Ureter (tissue), 1 donor: Measurements from ENCODE around the gene TRPV5. TPM values are rescaled to one million over a fixed set of nuclear protein-coding genes. Genes with fewer than 3 reads are reported as not detected.

Experiments
- DNase-seq: peaks from one replicate; pipeline ENCODE4 v3.0.0-alpha.2; 2020; ENCODE audit warnings: low spot score
- total RNA-seq: library from RNA; stranded (reverse); gene quantifications from one replicate; pipeline ENCODE4 v1.2.4, GENCODE V29; 2023
- donor health status: DM: yes; HTN: yes; CAD: no.

The TRPV5 gene
- total RNA-seq, 1 donor from 2014 or later, result not detected

- DNase-seq, result no peak
Measured at GRCh38 chr7:142940966-142941535, 7.5 kb upstream of the TRPV5 start.

GRCh38 chr7:142939226-142939910 lies 5.8 kb upstream of the TRPV5 start, which contains the start of gene LLCFC1:
Gene LLCFC1 (plus strand): TSS chr7:142939484. CDS start chr7:142939622, 138 bp downstream.
- DNase-seq, result no peak

DNA sequence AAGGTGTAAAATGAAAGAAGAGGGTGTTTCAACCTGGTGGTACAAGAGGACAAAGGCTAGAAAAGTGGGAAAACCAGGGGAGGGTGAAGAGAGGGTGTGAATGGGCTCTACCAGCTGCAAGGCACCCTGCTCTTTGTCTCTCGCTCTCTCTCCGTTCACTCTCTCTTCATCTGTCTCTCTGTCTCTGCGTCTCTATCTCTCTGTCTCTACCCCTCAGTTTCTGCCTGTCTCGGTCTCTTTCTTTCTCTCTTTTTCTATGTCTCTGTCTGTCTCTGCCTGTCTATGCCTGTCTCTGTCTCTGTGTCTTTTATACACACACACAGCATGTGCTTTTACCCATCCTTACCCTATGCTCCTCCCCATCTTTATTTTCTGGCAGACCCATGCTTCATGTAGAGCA lies 5.1 kb upstream of the TRPV5 start:
- DNase-seq, result no peak

DNA sequence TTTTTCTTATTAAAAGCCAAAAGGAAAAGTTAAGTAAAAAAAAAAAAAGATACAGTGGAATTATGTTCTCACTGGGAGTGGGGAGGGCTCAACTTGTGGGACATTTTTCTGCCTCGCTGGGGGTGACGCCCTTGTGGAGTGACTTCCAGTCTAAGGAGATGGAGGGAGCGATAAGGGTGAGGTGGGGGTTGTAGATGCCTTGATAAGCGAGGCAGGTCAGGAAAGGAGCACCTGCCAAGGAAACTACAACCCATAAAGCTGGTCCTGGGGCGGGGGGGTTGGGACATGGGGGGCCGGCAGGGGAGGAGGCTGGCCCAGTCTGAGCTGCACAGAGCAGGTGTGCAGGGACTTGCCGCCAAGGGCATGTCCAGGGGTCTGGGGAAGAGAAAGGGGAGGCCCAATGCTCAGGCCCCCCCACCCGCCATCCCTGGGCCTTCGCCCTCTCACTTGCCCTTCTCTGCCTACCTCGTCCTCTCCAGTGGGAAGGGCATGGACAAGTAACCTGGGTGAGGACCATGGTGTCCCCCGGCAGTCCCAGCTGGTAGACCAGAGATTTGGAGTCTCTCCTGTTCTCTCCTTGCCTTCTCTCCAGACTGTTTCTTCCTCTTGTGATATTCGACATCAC lies 2.5 kb upstream of the TRPV5 start:
- no peak for DNase-seq

DNA sequence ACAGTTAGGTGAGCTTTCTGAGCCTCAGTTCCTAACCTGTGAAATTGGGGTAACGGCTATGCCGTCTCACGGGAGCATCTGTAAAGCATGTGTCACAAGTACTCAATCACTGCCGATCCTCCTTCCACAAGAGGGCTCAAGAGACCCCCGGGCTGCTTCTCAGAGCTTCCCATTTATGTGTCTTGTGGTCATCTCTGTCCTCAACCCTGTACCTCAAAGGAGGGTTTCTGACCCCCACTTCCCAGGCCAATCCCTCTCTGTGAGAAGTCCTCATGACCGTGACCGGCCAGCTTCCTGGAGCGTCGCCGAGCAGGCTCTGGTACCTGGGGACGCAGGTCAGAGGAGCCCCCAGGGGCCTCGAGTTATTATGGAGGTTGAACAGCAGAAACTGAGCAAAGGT lies 510 bp upstream of the TRPV5 start:
- DNase-seq, result no peak

GRCh38 chr7:142933092-142933475 lies 462 bp downstream of the TRPV5 start:
- DNase-seq, result no peak

DNA sequence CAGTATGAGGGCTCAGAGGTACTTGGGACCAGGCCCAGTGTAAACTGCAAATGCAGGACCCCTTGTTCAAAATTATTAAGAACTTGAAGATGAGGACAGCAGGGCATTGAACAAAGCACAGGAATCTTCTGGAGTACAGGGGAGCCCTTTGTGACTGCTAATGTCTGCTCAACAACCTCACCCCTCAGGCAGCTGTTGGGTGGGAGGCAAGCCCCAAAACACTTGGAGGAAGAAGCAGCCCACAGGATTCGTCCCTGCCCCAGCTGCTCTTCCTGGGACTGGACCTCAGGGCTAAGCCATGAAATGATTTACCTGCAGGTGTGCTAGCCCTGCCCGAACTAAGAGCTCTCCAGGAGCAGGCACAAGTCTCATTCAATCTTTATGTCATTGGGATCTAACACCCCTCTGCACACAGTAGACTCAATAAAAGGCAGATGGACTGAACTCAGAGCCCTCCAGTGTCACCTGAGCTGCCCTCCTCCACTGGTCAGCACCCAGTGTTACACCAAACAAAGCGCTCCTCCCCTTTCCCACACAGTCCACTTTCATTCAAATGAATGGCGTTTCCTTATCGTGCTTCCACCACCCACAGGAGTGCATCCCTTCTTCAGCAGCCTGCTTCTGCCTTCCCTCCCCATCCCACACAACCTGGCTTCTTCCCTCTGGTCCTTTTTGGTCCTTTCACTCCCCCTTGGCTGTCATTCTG lies 1.0 kb downstream of the TRPV5 start:
- DNase-seq, result no peak

DNA sequence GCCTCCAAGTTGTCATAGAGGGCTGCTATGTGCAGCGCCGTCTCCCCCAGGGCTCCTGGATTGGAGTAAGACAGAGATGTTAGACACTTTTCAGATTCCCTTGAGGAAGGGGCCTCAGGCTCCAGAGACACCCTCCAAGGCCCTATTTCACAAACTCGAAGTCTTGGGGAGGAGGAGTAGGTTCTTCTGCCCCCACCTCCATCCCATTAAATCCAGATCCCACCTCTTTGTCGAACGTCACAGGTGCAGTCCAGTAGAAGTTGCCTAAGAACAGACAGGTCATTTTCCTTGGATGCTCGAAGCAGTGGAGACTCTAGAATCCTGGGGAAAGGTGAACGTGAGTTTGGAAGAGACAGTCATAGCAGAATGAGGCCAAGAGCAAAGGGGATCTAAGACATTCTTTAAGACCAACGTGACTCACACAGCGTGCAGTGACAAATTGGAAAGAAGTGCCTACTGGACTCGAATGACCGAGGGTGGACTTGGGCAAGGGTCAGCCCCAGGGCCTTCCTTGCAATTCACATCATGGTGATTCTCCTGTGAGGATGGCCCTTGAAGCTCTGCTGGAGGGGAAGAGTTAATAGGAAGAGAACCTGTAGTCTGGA lies 3.3 kb downstream of the TRPV5 start:
- no peak for DNase-seq

- DNase-seq, result peak; percentile 25
Measured at GRCh38 chr7:142927949-142928348, 5.6 kb downstream of the TRPV5 start.

- no peak for DNase-seq
Measured at GRCh38 chr7:142927085-142927745, 6.3 kb downstream of the TRPV5 start.

GRCh38 chr7:142925413-142925812 lies 8.1 kb downstream of the TRPV5 start:
- DNase-seq, result peak; percentile 31

- no peak for DNase-seq
Measured at GRCh38 chr7:142923391-142923790, 10.2 kb downstream of the TRPV5 start.

GRCh38 chr7:142919656-142920055 lies 13.9 kb downstream of the TRPV5 start:
- DNase-seq, result peak; percentile 13

DNA sequence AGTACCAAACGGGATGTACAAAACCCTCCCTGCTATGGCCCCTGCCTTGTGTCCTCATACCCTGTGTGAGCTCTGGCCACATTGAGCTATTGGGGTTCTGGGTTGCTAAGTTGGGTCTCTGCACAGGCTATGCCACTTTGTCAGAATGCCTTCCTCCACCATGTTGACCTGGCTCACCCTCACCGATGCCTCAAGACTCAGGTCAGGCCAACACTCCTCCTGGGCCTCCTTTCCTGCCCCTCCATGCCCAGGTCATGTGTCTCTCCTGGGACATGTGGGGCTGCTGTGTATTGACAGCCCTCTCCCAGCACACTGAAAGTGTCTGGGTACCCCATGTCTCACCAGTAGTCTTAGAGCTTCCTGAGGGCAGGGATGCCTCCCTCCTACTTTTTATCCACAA lies 14.6 kb downstream of the TRPV5 start:
- DNase-seq, result no peak

GRCh38 chr7:142917447-142917846 lies 16.1 kb downstream of the TRPV5 start:
- DNase-seq, result peak; percentile 10

DNA sequence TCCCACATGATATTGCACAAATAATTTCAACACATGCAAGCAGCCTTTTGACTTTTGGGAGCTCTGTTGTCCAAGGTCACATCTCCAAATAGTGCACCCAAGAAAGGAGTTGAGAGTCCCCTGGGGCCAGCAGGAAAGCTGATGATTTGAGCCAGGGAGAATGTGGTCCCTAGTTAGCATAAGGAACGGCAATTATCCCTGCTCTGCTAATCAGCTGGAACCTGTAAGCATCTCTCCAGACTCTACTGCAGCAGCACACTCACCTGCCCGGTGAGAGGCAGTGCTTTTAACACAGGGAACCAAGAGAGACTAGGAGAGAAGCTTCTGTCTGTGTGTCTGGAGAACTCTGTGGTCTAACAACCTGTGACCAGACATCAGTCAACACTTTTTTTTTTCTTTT lies 17.0 kb downstream of the TRPV5 start:
- no peak for DNase-seq

DNA sequence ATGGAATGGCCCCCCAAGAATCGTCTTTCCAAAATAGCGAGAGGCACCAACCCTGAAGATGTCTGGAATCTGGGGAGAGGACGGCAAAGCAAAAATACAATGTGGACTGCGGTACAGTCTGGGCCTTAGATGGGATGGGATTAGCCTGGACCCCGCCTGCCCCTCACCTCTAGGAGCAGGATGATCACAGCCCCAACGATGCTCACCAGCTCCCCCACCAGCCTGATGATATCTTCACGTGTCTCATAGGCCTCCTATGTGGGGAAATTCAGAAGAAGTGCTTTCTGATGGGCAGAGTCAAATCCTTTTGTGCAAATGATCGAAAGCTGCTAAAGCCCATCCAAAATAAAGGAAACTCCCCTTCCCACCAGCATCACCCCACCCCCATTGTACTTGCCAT lies 18.2 kb downstream of the TRPV5 start:
- DNase-seq, result peak; percentile 22

- peak; percentile 40 for DNase-seq
Measured at GRCh38 chr7:142914121-142914520, 19.4 kb downstream of the TRPV5 start.

DNA sequence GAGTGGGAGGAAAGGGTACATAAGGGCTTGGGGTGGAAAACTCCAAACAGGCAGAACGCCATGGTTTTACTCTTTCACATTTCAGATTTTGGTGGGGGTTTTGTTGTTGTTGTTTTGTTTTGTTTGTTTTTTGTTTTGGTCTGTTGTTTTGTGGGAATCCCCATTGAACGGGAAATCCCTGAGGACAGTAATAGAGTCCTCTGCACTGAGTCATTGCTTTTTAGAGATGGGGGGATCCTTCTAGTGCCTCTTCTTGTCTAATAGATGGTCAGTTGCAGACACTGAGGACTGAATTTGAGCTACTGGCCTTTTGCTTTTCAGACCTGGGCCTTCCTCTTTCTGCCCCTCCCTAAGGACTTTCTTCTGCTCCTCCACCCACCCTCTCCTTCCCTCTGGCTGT lies 20.0 kb downstream of the TRPV5 start:
- no peak for DNase-seq

- DNase-seq, result peak; percentile 3
Measured at GRCh38 chr7:142913051-142913450, 20.5 kb downstream of the TRPV5 start.

DNA sequence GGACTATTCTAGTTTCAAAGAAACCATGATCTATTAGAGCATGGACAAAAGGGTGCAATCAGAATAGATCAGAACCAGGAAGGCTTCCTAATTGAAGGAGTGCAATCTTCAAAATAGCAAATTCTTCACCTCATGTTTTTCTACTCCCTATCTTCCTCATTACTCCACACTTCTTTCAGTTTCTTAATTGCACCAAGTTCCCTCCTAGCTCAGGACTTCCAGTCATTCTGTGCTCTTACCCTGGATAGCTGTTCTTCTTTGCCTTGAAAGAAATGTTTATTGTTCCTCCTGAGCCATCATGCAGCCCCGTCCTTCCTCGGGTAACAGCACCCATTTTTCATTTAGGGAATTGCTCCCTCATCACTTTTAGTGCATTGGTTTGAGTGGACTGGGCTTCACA lies 23.1 kb downstream of the TRPV5 start:
- DNase-seq, result peak; percentile 10

- DNase-seq, result no peak
Measured at GRCh38 chr7:142910031-142910433, 23.5 kb downstream of the TRPV5 start.
